Measurements from ENCODE around the gene C6orf136. TPM values are rescaled to one million over a fixed set of nuclear protein-coding genes. Genes with fewer than 3 reads are reported as not detected.
A peak's percentile ranks its signal among the peaks of the same experiment; 100 is the strongest.

Gene C6orf136
- total and polyA plus RNA-seq, 2 experiments from 2014 or later, result 2.4 to 8.6 TPM

- Histone ChIP-seq H3K4me1 (ENCODE audit: insufficient read depth) (peaks cover 20% of the 10 kb centered on the region), H3K4me3 (peak overlapping the region; percentile 96), H4K20me1 (ENCODE audit: insufficient read depth) (no peaks in the 10 kb centered on the region), H3K4me2 (ENCODE audit: unreplicated experiment) (peak overlapping the region; percentile 76), H2AFZ (no peak overlapping the region), H3K27me3 (replicated peaks; ENCODE audit: insufficient read depth) (no peaks in the 10 kb centered on the region), H3K9ac (peak overlapping the region; percentile 89), H3K27ac (no peak overlapping the region), H3F3A (ENCODE audit: insufficient read depth) (peaks cover 32% of the 10 kb centered on the region), H3K36me3 (ENCODE audit: low read depth) (peaks cover 40% of the 10 kb centered on the region), H3K9me3 (ENCODE audit: low read depth) (no peaks in the 10 kb centered on the region), H3K79me2 (ENCODE audit: insufficient read depth) (peaks cover 30% of the 10 kb centered on the region), H3K9me2 (ENCODE audit: insufficient read depth) (no peaks in the 10 kb centered on the region)
- WGBS, 2 experiments (ENCODE audit: low coverage in 1 of 2, low lambda C conversion rate in 2 of 2, missing lambda C conversion rate in 2 of 2), result 77 to 81% methylated on average over 26 to 27 of the region's 27 CpGs
- DNase-seq, result peak; percentile 51
- in situ Hi-C loops (cut with MboI), result no loop called here
- no peak for TF ChIP-seq EZH2phosphoT487 (IDR thresholded peaks at IDR 0.05; ENCODE audit: insufficient read depth, low read depth)
- TF ChIP-seq EZH2 (IDR thresholded peaks at IDR 0.05; ENCODE audit: insufficient read depth, poor library complexity, severe bottlenecking), result no peak
Measured at GRCh38 chr6:30670760-30671527, 24.0 kb downstream of the C6orf136 start.

- in situ Hi-C loops (cut with MboI), result no loop called here
- Histone ChIP-seq H3K4me1 (ENCODE audit: insufficient read depth) (peaks cover 12% of the 10 kb centered on the region), H3K9ac (peak within 1 kb of the TSS; percentile 89), H4K20me1 (ENCODE audit: insufficient read depth) (no peaks in the 10 kb centered on the region), H3K4me2 (ENCODE audit: unreplicated experiment) (peak within 1 kb of the TSS; percentile 76), H3K79me2 (ENCODE audit: insufficient read depth) (peaks cover 46% of the 10 kb centered on the region), H3K9me2 (ENCODE audit: insufficient read depth) (no peaks in the 10 kb centered on the region), H3K36me3 (ENCODE audit: low read depth) (peaks cover 39% of the 10 kb centered on the region), H3F3A (ENCODE audit: insufficient read depth) (peaks cover 45% of the 10 kb centered on the region), H3K27me3 (replicated peaks; ENCODE audit: insufficient read depth) (no peaks in the 10 kb centered on the region), H3K27ac (peak within 1 kb of the TSS; percentile 60), H3K4me3 (peak within 1 kb of the TSS; percentile 96), H2AFZ (peak within 1 kb of the TSS; percentile 82), H3K9me3 (ENCODE audit: low read depth) (no peaks in the 10 kb centered on the region)
- WGBS, 2 experiments (ENCODE audit: low coverage in 1 of 2, low lambda C conversion rate in 2 of 2, missing lambda C conversion rate in 2 of 2), result 0 to 1% methylated on average over 54 to 57 of the region's 57 CpGs
- TF ChIP-seq EZH2 (IDR thresholded peaks at IDR 0.05; ENCODE audit: insufficient read depth, poor library complexity, severe bottlenecking), result no peak
- TF ChIP-seq EZH2phosphoT487 (IDR thresholded peaks at IDR 0.05; ENCODE audit: insufficient read depth, low read depth), result no peak
- DNase-seq, result peak; percentile 97
Measured at GRCh38 chr6:30672445-30673253, 25.7 kb downstream of the C6orf136 start, which contains the start of gene DHX16. DHX16 (minus strand) TSS chr6:30673006; CDS start chr6:30672841, 165 bp downstream.

GRCh38 chr6:30676660-30677285 is 29.8 kb downstream of the C6orf136 start:
- H3K79me2 ChIP-seq (ENCODE audit: insufficient read depth), result peaks cover 66% of the 10 kb centered on the region
- TF ChIP-seq EZH2 (IDR thresholded peaks at IDR 0.05; ENCODE audit: insufficient read depth, poor library complexity, severe bottlenecking), result no peak
- TF ChIP-seq EZH2phosphoT487 (IDR thresholded peaks at IDR 0.05; ENCODE audit: insufficient read depth, low read depth), result no peak
- no peak overlapping the region for H3K27ac ChIP-seq
- no peak overlapping the region for H2AFZ ChIP-seq
- H3K4me3 ChIP-seq, result no peak overlapping the region
- H3K9me3 ChIP-seq (ENCODE audit: low read depth), result no peaks in the 10 kb centered on the region
- H3K9ac ChIP-seq, result no peak overlapping the region
- no peaks in the 10 kb centered on the region for H4K20me1 ChIP-seq (ENCODE audit: insufficient read depth)
- H3K9me2 ChIP-seq (ENCODE audit: insufficient read depth), result no peaks in the 10 kb centered on the region
- in situ Hi-C loops (cut with MboI), result no loop called here
- H3K4me2 ChIP-seq (ENCODE audit: unreplicated experiment), result no peak overlapping the region
- peaks cover 21% of the 10 kb centered on the region for H3K4me1 ChIP-seq (ENCODE audit: insufficient read depth)
- H3K36me3 ChIP-seq (ENCODE audit: low read depth), result peaks cover 29% of the 10 kb centered on the region
- 67 to 71% methylated on average over 10 of the region's 10 CpGs for WGBS, 2 experiments (ENCODE audit: low coverage in 1 of 2, low lambda C conversion rate in 2 of 2, missing lambda C conversion rate in 2 of 2)
- peaks cover 59% of the 10 kb centered on the region for H3F3A ChIP-seq (ENCODE audit: insufficient read depth)
- H3K27me3 ChIP-seq (replicated peaks; ENCODE audit: insufficient read depth), result no peaks in the 10 kb centered on the region
- DNase-seq, result no peak
